Loucy (cell line): ENCODE results near the gene EDAR.

Experiments used
- H2AFZ ChIP-seq: fragments of 200-600 bp; sonication (generic); 2 replicates; pipeline ENCODE4 v1.6.0; 2016; ENCODE audit warnings: antibody characterized with exemption, mild to moderate bottlenecking, low read length, moderate library complexity
- H3F3A ChIP-seq: fragments of 200-600 bp; 2 replicates; pipeline ENCODE4 v1.6.0; 2016; ENCODE audit warnings: antibody characterized with exemption, low read depth, mild to moderate bottlenecking
- H3K27me3 ChIP-seq: fragments of 200-600 bp; sonication (generic); 2 replicates; pipeline ENCODE4 v1.6.1; 2014; ENCODE audit warnings: low read length, mild to moderate bottlenecking; ENCODE audit not compliant: insufficient read depth, poor library complexity, severe bottlenecking
- H3K36me3 ChIP-seq: fragments of 200-600 bp; sonication (generic); 2 replicates; pipeline ENCODE4 v1.6.1; 2016; ENCODE audit warnings: low read length; ENCODE audit not compliant: insufficient read depth
- H3K4me1 ChIP-seq: fragments of 200-600 bp; sonication (generic); 2 replicates; pipeline ENCODE4 v1.5.1; 2014; ENCODE audit warnings: low read length, mild to moderate bottlenecking; ENCODE audit not compliant: insufficient read depth, poor library complexity, severe bottlenecking
- H3K4me2 ChIP-seq: fragments of 200-600 bp; sonication (generic); 2 replicates; pipeline ENCODE4 v1.6.0; 2014; ENCODE audit warnings: antibody characterized with exemption, low read length, low read depth, mild to moderate bottlenecking; ENCODE audit not compliant: poor library complexity, severe bottlenecking
- H3K4me3 ChIP-seq: fragments of 200-600 bp; sonication (generic); 2 replicates; pipeline ENCODE4 v1.5.1; 2014; ENCODE audit warnings: low read length, mild to moderate bottlenecking, mixed read lengths; ENCODE audit not compliant: poor library complexity, severe bottlenecking
- H3K79me2 ChIP-seq: fragments of 200-600 bp; sonication (generic); 2 replicates; pipeline ENCODE4 v1.6.1; 2014; ENCODE audit warnings: low read length; ENCODE audit not compliant: insufficient read depth
- H3K9ac ChIP-seq: fragments of 200-600 bp; sonication (generic); 2 replicates; pipeline ENCODE4 v1.6.0; 2014; ENCODE audit warnings: mild to moderate bottlenecking, low read depth, low read length, moderate library complexity; ENCODE audit not compliant: poor library complexity, severe bottlenecking
- H3K9me2 ChIP-seq: fragments of 200-600 bp; sonication (generic); replicated peaks from 2 replicates; pipeline ENCODE4 v1.6.1; 2016; ENCODE audit warnings: low read depth, low read length, mixed read lengths
- H3K9me3 ChIP-seq: fragments of 200-600 bp; sonication (generic); 2 replicates; pipeline ENCODE4 v1.6.1; 2014; ENCODE audit warnings: mild to moderate bottlenecking, antibody characterized with exemption, low read length, low read depth; ENCODE audit not compliant: insufficient read depth
- H4K20me1 ChIP-seq: fragments of 200-600 bp; sonication (generic); 2 replicates; pipeline ENCODE4 v1.6.0; 2014; ENCODE audit warnings: antibody characterized with exemption, low read length, mild to moderate bottlenecking; ENCODE audit not compliant: insufficient read depth, poor library complexity, severe bottlenecking
- EZH2phosphoT487 ChIP-seq: fragments of 200-600 bp; IDR thresholded peaks from 2 replicates; pipeline ENCODE4 v1.6.1; 2018; ENCODE audit warnings: antibody characterized with exemption, mild to moderate bottlenecking, moderate library complexity, borderline replicate concordance
- TF ChIP-seq, protein P1 (sequence below): fragments of 200-600 bp; sonication (generic); conservative IDR thresholded peaks from 2 replicates; pipeline ENCODE4 v1.5.1; 2014; ENCODE audit warnings: mild to moderate bottlenecking, antibody characterized with exemption, low read length

Gene EDAR

DNA sequence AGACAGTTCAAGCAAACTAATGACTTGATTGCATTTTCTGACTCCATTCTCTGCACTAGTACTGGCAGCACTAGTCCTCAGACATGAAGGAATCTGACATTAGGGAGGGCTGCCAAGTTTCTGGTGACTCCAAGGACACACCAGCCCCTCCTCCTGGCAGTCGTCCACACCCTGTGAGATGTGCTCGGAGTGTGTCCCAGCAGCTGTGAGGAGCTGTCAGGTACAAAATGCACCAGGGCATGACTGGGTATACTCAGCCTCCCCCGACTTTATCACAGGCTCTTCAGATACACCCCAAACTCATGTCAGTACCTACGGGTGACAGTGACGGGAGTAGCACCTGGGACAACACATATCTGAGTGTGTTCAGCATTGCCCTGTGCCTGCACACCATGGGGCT, 43.1 kb downstream of the EDAR start:
- Histone ChIP-seq H3K79me2 (no peaks in the 10 kb centered on the region), H4K20me1 (no peaks in the 10 kb centered on the region), H3K9me2 (no peaks in the 10 kb centered on the region), H3F3A (no peaks in the 10 kb centered on the region), H3K36me3 (no peaks in the 10 kb centered on the region), H3K27me3 (no peaks in the 10 kb centered on the region), H2AFZ (no peak overlapping the region), H3K9ac (no peak overlapping the region), H3K4me2 (no peak overlapping the region), H3K4me3 (no peak overlapping the region), H3K9me3 (peaks cover 9% of the 10 kb centered on the region; the same call in 1 of the 2 replicates), H3K4me1 (peaks cover 3% of the 10 kb centered on the region)
- TF ChIP-seq, protein P1, sequence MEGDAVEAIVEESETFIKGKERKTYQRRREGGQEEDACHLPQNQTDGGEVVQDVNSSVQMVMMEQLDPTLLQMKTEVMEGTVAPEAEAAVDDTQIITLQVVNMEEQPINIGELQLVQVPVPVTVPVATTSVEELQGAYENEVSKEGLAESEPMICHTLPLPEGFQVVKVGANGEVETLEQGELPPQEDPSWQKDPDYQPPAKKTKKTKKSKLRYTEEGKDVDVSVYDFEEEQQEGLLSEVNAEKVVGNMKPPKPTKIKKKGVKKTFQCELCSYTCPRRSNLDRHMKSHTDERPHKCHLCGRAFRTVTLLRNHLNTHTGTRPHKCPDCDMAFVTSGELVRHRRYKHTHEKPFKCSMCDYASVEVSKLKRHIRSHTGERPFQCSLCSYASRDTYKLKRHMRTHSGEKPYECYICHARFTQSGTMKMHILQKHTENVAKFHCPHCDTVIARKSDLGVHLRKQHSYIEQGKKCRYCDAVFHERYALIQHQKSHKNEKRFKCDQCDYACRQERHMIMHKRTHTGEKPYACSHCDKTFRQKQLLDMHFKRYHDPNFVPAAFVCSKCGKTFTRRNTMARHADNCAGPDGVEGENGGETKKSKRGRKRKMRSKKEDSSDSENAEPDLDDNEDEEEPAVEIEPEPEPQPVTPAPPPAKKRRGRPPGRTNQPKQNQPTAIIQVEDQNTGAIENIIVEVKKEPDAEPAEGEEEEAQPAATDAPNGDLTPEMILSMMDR: no peak
- no peak for TF ChIP-seq EZH2phosphoT487

DNA sequence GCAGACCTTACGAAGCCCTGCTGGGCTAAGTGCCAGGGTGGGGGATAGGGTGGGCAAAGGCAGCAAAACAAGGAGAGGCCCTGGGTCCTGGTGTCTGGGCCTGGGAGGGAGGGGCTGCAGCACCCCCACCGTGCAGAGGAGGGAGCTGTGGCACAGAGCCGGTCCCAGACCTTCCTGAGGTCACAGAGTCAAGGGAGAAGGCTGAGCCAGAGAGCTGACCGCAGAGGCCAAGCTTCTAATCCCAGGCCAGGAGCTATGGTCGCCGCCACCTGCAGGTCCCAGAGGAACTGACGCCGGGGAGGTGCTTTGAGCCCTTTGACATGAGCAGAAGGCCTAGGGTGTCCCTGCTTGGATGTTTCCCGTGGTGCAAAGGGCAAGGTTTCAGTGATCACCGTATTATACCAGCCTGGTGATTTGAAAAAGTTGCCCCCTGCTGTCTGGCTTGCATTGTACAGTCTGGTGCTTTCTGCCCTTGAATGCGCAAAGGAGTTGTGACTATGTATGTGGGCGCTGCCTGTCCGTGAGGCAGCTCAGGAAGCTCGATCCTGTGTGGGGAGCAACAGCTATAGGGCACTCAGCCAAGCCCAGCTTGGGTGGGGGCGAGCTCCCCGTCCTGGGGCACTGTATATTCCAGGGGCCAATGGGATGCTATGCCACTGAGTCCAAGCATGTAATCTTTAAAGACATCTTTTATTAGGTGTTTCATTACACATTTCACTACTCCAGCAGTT, 44.3 kb downstream of the EDAR start:
- H3K4me2 ChIP-seq: no peak overlapping the region
- H4K20me1 ChIP-seq: no peaks in the 10 kb centered on the region
- H3K27me3 ChIP-seq: no peaks in the 10 kb centered on the region

DNA sequence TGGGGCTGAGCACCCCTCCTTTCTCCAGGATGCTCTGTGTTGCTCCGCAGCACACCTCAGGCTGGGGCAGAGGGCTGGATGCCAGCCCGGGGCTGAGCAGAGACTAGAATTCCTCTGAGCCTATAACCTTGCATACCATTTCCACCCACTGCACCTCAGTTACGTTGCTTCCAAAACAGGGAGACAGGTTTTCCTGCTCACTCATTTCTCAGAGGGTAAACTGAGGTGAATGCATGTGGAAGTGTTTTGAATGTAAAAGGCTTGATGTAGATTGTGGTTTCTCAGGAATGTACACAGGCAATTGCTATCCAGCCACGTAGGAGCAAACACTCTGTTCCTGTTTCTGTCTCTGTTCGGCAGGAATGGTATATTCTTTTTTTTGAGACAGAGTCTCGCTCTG, 45.3 kb downstream of the EDAR start:
- no peaks in the 10 kb centered on the region for H3K36me3 ChIP-seq
- H3K27me3 ChIP-seq: no peaks in the 10 kb centered on the region

More for the DNA sequence above, 44.3 kb downstream of the EDAR start:
- Histone ChIP-seq H3K36me3 (no peaks in the 10 kb centered on the region), H3K4me3 (no peak overlapping the region), H3K79me2 (no peaks in the 10 kb centered on the region), H3K4me1 (peaks cover 3% of the 10 kb centered on the region), H3F3A (no peaks in the 10 kb centered on the region), H3K9me2 (no peaks in the 10 kb centered on the region), H3K9me3 (peaks cover 9% of the 10 kb centered on the region; the same call in 1 of the 2 replicates), H2AFZ (no peak overlapping the region), H3K9ac (no peak overlapping the region)
- no peak for TF ChIP-seq EZH2phosphoT487
- TF ChIP-seq, protein P1: 0 out of 2 replicates have a peak, but pooled peaks have one; percentile 19

More for the DNA sequence above, 45.3 kb downstream of the EDAR start:
- Histone ChIP-seq H3K4me3 (no peak overlapping the region), H3K9ac (no peak overlapping the region), H3K9me3 (peaks cover 9% of the 10 kb centered on the region; the same call in 1 of the 2 replicates), H3K9me2 (no peaks in the 10 kb centered on the region), H3K4me1 (no peaks in the 10 kb centered on the region), H4K20me1 (no peaks in the 10 kb centered on the region), H2AFZ (no peak overlapping the region), H3F3A (no peaks in the 10 kb centered on the region), H3K4me2 (no peak overlapping the region), H3K79me2 (no peaks in the 10 kb centered on the region)
- no peak for TF ChIP-seq EZH2phosphoT487
- TF ChIP-seq, protein P1: no peak
